Measurements from ENCODE around the gene IDUA.

Gene IDUA

DNA sequence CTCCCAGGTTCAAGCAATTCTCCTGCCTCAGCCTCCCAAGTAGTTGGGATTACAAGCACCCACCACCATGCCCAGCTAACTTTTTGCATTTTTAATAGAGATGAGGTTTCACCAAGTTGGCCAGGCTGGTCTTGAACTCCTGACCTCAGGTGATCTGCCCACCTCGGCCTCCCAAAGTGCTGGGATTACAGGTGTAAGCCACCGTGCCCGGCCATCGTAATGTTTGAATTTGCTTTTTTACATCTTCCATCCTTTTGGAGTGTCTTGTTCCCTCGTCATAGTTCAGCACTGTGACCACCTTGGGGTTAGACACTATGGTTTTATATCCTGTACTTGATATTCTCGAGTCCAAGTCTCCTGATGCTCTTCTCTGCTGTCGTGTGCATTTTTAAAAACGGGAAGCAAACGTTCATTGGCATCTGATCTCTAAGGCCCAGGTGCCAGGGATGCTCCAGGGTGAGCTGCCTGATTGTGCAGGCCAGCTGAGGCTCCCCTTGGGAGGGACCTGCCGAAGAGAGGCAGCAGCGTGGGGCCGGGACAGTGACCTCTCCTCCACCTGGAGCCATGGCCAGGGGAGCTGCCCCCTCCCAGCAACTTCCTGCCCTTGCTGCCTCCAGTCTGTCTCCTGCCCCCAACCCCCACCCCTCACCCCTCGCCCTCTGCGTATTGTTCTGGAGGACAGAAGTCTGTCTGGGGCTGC lies 30.2 kb upstream of the IDUA start:
- DNase-seq: no peak

DNA sequence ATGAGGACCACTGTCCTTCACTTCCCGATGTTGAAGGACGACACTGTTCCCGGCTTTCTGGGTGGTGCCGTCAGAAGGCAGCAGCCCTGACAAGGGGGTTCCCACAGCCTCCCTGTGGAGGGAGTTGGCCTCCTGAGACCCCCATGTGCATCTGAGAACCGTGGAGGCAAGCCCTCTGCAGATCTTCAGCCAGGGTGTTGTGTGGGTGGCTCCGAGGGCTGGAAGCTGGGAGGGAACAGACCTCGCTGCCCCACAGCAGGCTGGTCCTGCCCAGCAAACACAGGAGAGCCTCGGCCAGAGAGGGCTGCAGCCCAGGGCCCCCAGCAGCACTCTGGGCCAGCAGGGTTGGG lies 29.6 kb upstream of the IDUA start:
- DNase-seq: no peak

- DNase-seq: no peak
These were observed 29.1 kb upstream of the IDUA start for GRCh38 chr4:957581-958313.

DNA sequence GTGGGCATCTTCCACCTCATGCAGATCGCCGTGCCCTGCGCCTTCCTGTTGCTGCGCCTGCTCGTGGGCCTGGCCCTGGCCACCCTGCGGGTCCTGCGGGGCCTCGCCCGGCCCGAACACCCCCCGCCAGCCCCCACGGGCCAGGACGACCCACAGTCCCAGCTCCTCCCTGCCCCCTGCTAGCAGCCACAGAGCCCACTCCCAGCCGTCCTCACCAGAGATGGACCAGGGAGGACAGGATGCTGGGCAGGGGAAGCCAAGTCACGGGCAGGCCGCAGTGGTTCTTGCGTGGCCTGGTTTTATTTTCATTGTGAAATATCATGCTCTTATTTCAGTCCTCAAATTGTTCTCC lies 28.6 kb upstream of the IDUA start:
- no peak for DNase-seq

DNA sequence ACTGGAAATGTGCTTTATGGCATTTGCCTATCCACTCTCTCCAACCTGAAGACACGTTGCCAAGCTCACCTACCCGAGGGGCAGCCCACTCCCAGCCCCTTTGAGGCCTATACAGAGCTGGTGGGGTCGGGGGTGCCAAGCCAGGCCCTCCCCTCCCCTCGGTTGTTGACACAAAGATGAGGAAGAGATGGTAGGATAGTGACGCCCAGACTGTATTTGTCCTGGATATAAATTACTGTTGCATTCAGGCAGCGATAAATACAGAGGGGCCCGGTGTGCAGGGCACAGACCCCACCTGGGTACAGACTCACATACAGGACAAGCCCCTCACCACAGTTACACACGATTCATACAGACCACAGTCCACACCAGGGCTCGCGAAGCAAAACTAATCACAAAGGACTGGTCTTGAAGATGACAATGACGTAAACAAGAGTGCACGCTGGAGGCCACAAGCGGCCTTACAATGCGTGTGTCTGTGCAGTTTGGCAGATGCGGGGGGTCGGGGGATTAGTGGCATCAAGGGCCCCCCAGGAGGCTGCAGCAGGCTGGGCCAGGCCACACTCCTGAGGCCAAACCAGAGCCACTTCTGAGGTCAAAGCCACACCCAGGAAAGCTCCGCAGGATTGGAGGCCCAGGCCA lies 28.0 kb upstream of the IDUA start:
- DNase-seq: no peak

DNA sequence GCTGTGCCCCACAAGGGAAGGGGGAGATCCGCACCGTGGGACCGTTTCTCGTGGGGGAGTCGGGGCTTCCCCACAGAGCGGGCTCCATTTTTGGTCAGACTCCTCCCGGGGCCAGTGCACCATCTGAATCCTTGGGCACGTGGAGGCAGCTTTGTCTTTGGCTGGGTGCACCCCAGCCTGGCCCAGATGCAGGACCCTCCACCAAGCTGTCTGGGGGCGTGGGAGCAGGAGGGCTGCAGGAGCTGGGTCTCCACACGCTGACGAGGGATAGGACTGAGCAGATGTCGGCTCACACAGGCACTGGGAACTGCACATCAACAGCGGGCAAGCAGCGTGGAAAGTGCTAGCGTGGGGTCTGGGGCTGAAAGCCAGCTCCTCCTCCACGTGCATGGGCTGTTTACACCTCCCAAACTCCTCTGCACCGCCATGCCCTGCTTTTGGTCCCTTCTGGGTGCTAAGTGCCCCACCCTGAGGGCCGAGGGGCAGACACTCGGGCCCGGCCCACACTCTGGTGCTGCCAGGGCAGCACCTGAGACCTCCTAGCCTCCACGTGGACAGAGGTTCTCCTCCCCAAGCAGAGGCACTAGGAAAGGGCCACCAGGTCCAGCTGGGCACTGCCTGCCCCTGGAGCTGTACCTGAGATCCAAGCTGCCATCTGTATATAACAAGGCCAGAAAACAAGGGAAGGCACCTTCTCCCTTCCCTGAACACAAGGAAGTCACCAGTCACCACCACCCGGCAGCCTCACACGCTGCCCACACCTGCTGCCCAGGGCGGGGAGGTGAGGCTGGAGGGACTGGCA lies 27.3 kb upstream of the IDUA start:
- no peak for DNase-seq

DNA sequence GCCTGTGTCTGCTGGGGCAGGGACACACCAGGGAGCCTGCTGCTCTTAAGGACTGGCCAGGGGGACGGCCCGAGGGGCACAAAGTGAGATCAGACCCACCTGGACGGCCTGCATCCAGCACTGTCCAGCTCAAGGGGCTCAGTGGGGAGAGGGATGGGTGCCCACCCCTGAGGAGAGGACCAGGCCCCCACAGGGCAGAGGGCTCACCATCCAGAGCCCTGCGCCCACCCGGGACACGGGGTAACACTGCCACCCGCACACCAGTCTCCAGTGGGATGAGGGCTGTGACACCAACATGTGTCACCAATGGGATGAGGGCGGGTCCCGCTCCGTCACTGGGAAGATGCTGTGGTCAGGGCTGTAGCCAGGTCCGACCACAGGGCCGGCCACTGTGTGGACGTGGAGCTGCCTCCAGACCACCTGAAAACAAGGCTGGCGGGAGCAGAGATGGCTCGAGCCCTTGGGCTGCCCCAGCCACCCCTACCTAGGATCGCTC lies 26.7 kb upstream of the IDUA start:
- no peak for DNase-seq

DNA sequence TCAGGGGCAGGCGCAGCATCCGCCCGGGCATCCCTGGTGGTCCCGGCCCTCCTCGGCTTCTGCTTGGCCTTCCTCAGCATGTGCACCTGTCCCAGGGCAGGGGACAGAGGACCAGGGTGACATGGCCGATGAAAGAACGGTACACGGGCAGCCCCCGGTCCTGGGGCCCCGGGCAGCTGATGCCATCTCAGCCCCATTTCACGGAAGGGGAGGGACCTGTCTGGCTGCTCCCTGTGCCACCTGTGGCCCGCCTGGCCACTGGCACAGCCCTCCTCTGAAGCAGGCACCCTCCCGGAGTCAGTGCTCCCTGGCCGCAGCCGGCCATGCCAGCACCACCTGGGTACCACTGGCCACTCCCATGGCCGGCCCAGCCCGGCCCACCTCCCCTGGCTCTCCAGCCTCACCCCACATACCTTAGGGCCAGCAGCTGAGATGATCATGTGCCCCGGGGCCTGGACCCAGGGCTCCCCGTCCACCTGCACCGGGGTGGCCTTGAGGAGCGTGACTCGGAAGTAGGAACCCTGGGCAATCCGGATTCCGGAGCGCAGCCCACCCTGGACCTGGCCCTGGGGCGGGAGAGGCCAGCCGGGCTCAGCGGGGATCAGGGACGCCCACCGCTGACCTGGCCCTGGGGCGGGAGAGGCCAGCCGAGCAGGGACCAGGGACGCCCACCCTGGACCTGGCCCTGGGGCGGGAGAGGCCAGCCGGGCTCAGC lies 26.1 kb upstream of the IDUA start:
- DNase-seq: no peak

DNA sequence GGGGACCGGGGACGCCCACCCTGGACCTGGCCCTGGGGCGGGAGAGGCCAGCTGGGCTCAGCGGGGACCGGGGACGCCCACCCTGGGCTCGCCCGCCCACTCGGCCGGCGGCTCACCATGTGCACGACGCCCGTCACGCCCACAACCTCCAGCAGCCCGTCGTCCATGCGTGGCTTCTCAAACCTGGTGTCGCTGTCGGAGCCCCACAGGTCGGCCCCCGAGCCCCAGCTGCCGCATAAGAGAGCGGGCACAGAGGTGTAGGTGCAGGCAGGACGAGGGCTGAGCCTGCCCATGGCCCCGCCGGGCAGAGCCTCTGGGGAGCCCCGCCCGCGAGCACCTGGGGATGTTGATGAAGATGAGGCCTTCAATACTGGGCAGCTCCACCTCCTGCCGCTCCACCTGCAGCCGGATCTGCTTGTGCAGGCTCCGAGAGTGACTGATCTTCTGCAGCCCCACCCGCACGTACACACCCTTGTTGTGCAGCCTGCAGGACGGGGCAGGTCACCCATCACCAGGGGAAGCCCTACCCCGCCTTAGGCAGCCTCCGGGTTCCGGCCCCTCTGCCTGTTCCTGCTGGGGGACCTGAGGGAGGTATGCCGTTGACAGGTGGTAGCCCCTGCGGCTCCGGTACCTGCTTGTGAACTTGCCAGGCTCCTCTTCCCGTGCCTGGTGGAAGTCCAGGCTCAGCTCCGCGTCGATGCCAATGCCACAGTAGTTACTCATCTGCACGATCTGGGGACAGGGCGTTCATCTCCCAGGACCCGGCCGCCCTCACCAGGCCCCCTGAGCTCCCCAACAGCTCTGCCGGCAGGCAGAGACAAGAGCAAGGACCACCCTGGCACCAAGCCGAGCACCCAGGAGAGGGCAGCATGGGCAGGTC lies 25.3 kb upstream of the IDUA start:
- no peak for DNase-seq

- no peak for DNase-seq
These were observed 24.3 kb upstream of the IDUA start for GRCh38 chr4:962231-963208.

GRCh38 chr4:963276-964225 lies 23.3 kb upstream of the IDUA start:
- no peak for DNase-seq

DNA sequence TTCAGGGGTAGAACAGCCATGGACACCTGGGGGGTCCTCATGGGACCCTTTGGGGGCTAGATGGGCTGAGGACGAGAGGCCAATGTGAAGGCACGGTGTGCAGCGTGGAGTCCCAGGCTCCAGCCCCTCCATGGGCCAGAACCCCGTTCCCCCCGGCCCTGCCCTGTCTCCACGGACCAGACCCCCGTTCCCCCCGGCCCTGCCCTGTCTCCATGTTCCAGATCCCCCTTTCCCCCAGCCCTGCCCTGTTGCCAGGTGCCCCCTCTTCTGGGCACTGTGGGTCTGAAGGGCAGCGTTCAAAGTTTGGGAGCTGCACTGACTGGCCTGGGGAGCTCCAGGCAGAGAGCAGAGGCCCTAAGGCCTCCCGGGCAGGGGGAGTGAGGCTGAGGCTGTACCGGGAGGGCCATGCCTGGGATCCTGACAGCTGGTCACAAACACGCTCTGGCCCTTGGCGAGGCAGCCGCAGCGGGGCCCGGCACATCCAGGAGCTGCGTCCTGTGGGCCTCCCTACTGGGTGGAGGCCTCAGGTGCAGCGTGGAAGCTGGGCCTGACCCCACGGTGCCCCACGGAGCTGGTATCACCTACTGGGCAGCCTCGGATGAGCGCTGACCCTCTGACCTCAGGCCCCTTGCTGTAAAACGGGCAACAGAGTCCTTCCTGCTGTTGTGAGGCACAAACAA lies 22.4 kb upstream of the IDUA start:
- no peak for DNase-seq

DNA sequence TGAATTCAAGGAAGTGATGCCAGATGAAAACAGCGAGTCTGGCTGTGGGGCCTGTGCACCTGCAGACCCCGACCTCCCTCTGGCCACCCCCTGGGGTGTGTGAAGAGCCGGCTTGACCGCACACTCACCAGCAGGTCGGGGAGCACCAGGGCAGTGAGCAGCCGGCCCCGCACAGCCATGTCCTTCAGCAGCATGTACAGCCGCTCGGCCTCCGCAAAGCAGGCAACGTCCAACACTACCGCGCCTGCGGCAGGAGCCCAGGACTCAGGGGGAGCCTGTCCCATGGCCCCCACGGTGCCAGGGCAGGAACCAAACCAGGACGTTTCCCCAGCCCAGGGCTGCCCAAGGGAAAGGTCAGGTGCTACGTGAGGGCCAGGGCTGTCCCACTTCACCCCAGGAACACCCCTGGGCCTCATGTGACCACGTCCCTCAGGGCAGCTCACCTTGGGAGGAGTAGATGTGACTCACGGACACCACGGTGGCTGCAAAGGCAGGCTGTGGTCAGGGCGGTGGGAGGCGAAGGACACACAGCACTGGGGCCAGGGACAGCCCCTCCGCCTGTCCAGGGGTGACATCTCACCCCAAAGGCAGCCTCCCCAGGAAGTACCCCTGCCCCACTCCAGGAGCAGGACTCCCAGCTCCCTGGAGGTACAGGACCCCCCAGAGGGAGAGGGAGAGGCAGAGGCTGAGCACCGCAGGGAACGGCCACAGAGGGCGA lies 21.6 kb upstream of the IDUA start:
- DNase-seq: no peak

DNA sequence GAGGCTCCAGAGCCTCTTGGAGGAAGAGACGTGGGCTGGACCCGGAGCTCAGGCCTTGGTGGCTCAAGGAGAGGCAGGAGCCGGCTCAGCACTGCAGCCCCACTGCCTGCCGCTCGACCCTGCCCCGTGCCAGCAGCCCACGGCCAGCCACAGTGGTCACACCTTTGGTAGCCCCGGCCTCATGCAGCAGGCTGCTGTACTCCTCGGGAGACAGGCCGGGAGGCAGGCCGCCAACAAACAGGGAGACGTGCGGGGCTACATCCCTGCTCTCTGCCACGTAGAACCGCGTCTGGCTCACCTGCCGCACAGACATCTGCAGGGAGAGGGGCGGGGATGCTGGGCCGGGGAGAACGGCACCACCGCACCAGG lies 21.1 kb upstream of the IDUA start:
- DNase-seq: no peak

GRCh38 chr4:966266-967112 lies 20.4 kb upstream of the IDUA start:
- DNase-seq: no peak

DNA sequence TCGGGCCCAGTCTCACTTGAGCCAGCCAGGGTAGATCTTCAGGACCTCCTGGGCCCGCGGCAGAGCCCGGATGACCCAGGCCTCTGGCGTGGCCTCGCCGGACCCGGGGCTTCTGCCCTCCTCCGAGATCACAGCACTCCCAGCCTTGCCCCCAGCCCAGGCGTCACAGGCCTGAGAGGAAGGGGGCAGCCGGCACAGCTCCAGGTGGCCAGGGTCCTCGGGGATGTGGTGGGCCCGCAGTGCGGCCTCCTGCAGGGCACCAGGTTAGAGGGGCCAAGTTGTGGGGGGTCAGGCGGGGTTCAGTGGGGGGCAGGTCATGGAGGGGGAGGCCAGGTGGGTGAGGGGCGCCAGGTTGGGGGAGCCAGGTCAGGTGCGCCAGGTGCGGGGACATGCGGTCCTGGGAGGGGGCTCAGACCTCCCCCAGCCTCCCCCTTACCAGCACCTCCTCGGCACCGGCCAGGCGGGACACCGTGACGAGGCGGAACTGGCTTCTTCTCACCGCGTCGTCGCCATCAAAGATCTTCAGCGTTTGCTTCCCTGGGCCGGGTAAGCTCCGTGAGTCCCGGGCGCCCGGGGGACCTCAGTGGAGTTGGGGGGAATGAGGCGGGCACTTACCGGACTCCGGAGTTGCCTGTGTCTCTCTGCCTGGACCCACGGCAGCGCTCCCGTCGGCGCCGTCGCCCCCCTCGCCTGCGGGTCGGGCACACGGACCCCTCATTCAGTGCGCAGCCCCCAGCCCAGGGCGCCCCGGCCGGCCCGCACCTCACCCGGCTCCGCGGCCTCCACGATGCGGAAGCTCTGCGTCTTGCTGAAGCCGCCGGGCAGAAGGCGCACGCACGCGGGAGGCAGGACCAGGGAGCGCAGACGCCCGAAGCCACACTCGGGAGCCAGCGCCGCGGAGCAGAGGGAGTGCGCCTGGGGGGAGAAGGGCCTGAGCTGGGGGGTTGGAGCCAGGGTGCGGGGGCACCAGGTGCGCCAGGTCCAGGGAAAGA lies 19.4 kb upstream of the IDUA start:
- no peak for DNase-seq

Measured in EL (cell line).